Urothelium cell line (cell line): ENCODE measurements around the gene CCDC6.
A peak's percentile ranks its signal among the peaks of the same experiment; 100 is the strongest.
"Not testable (repeated sequence)": the region's sequence is repeated elsewhere in the genome, so short reads cannot be mapped to it uniquely, and the experiment has no call there.

Source experiments
- DNase-seq: peaks from one replicate; pipeline ENCODE4 v3.0.0; 2011; ENCODE audit warnings: low spot score, mixed read lengths
- FAIRE-seq: peaks from 2 replicates; lab custom pipeline; 2011; peaks lifted over from hg19 to GRCh38; lab: Jason Lieb, UNC

CCDC6 gene

DNA sequence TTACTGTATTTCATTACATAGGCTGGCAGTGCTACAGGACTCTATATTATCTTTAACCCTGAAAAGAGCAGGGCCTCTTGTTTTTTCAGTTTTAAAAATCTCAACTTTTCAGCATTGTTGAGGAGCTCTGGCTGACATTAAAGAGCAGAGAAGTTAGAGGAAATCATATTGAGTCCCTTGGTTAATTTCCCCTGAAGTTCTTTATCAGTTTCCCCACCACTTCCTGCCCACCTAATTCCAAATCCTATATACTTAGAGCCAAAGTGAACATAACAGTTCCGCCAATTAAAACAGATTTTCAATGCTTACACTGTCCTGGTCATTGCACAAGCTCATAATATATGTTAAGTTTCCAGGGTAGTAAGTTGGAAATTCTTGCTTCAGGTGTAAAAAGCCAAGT lies 87.1 kb downstream of the CCDC6 start:
- DNase-seq (no peak), FAIRE-seq (no peak)

GRCh38 chr10:59817773-59818172 lies 88.6 kb downstream of the CCDC6 start:
- no peak for DNase-seq
- no peak for FAIRE-seq

GRCh38 chr10:59814878-59815277 lies 91.5 kb downstream of the CCDC6 start:
- DNase-seq: no peak
- FAIRE-seq: no peak

DNA sequence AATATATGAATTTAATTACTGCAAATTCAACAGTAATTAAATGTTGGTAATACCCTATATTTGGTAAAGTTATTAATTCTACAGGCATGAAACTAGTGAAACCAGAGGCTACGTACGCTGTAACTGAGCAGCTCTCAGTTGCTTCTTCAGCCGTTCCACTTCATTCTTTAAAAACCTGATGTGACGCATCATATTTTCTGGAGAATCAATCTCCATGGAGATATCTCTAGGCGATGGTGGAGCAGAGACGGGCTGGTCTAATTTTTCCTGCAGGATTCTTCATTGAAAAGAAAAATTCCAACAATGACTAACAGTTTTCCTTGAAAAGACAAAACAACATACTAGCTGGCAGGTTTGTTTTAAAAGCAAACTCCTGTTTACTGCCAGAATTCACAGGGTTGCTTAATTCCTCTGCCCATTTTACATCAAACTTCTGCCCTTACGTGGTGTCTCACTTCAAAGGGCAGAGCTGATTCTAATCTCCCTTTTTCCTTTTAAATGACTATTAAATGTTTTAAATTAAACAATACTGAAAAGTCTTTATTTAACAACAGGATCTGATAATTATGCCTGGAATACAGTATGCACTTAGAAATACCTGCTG lies 93.7 kb downstream of the CCDC6 start:
- no peak for DNase-seq
- no peak for FAIRE-seq

GRCh38 chr10:59809644-59809974 lies 96.7 kb downstream of the CCDC6 start:
- FAIRE-seq (no peak), DNase-seq (no peak)

DNA sequence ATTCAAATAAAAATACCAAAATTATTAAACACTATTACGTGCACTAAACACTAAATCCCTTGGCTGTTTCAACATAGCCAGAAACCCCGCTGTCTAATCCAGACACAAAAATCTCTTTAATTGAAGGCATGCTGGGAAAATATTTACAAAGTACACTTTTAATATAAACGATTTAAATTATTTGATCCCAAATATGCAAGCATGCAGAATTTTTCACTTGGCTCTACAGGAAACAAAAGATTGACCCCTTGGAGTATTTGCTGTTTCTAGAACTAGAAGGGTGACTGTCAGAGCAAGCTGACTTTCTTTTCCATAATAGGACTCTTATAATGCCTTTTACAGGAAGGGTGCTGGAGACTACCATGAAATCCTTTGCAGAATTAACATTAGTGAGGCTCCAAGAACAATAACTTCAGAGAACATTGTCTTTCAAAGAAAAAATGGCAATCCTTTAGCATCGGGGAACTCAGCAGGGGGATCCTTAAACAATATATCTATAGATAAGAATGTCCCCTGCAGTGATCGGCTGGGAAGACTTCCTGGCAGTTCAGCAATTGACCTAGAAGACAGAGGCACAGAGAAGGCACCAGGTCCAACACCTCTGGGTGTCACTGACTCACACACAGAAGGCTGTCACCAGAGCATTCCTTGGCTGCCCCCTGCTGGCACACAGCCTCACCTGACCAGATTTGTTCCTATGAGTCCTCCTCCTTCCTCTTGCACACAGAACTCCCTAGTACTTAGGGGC lies 97.3 kb downstream of the CCDC6 start:
- FAIRE-seq: no peak

GRCh38 chr10:59807629-59808620 lies 98.4 kb downstream of the CCDC6 start:
- no peak for FAIRE-seq
- DNase-seq: no peak

More for the DNA sequence above, 97.3 kb downstream of the CCDC6 start:
- DNase-seq: peak; percentile 75

DNA sequence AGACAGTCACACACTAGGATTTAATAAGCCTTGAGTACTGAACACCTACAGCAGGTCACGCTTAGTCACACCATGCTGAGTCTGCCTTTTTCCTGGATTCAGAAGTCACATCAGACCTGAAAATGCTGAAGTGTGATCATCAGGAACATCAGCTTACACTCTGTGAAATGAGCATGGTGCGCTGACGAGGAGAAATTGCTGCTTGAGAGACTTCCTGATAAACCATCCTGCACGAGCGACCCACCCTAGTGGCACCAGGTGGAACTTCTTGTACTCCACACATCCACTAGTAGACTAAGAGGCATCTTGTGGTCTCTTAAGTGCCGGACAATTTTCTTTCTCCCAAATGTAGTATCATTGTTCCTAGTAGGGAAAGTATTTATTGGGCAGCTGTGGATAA lies 101.3 kb downstream of the CCDC6 start:
- DNase-seq: peak; percentile 21
- FAIRE-seq: no peak

- DNase-seq: no peak
- FAIRE-seq: no peak
These were observed 102.1 kb downstream of the CCDC6 start for GRCh38 chr10:59804220-59804619.

- DNase-seq (no peak), FAIRE-seq (no peak)
These were observed 102.6 kb downstream of the CCDC6 start for GRCh38 chr10:59803714-59804113.

- FAIRE-seq (no peak), DNase-seq (no peak)
These were observed 105.2 kb downstream of the CCDC6 start for GRCh38 chr10:59801171-59801570.

GRCh38 chr10:59799421-59799820 lies 106.9 kb downstream of the CCDC6 start:
- FAIRE-seq: no peak
- no peak for DNase-seq

GRCh38 chr10:59793919-59794318 lies 112.4 kb downstream of the CCDC6 start:
- FAIRE-seq (no peak), DNase-seq (no peak)

DNA sequence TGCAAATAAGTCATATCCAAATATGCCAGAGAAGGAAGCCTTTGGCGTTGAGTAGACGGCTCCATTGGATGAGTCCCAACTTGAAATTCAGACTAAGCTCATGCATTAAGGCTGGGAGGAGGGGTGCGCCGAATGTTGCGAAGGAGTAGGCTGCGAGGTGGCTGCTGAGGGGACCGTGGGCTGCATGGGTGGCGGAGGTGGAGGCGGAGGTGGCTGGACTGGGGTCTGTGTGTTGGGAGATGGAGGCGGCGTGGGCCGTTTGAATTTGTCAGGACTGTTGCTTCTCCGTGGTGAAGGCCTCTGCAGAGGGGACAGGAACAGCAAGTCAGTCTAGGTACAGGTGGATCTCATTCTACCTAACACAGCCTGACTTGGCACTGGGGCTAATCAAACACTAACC lies 113.5 kb downstream of the CCDC6 start:
- DNase-seq (no peak), FAIRE-seq (peak; percentile 5)

DNA sequence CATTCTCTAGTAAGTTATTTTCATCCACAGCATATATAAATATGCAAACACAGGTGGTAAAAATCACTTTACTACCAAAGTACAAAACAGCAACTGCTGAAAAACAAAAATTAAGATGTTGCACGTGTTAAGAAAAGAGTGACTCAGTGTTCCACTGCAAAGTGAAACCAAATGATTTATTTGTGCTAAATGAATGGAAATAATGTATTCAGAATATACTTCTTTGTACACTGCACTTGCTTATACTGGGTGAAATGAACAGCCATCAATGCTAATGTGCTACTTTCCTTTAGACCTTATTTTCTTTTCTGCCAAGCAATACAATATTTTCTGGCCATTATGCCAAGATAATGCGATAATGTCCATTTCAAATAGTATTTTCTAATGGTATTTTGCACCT lies 114.8 kb downstream of the CCDC6 start:
- no peak for DNase-seq
- FAIRE-seq: no peak

DNA sequence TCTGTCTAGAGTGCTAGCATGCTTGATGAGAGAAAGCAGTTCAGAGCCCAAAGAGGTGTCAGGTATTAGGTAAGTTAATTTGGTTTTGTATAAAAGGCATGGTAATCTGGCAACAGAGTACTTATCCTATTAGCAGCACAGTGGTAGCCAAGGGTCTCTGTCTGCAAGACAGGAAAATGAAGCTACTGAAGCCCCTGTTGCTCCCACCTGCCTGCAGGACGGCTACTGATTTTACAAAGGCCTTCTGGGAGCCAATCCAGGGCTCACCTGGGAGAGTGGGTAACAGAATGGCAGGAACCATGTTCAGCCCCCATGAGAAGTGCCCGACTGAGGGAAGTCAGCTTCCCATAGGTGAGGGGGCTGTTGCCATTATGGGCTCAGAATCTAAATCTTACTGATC lies 116.3 kb downstream of the CCDC6 start:
- not testable (repeated sequence) for DNase-seq, FAIRE-seq

- FAIRE-seq: peak; percentile 96
- DNase-seq: not testable (repeated sequence)
These were observed 117.4 kb downstream of the CCDC6 start for GRCh38 chr10:59788914-59789313.

DNA sequence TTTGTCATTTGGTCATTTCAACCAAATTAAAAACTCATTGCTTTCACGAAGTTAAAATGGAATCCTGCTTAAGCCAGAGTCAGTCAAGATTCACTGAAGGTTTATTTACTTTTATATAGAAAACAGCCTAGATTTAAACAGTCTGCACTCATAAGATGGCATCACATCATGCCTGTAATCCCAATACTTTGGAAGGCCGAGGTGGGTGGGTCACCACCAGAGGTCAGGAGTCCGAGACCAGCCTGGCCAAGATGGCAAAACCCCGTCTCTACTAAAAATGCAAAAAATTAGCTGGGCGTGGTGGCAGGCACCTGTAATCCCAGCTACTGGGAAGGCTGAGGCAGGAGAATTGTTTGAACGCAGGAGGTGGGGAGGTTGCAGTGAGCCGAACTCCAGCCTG lies 119.3 kb downstream of the CCDC6 start:
- FAIRE-seq, DNase-seq: not testable (repeated sequence)

DNA sequence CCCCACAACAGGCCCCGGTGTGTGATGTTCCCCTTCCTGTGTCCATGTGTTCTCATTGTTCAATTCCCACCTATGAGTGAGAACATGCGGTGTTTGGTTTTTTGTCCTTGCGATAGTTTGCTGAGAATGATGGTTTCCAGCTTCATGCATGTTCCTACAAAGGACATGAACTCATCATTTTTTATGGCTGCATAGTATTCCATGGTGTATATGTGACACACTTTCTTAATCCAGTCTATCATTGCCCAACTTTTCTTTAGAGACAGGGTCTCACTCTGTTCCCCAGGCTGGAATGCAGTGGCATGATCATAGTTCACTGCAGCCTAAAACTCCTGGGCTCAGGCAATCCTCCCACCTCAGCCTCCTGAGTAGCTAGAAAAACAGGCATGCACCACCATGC lies 120.9 kb downstream of the CCDC6 start:
- not testable (repeated sequence) for FAIRE-seq

DNA sequence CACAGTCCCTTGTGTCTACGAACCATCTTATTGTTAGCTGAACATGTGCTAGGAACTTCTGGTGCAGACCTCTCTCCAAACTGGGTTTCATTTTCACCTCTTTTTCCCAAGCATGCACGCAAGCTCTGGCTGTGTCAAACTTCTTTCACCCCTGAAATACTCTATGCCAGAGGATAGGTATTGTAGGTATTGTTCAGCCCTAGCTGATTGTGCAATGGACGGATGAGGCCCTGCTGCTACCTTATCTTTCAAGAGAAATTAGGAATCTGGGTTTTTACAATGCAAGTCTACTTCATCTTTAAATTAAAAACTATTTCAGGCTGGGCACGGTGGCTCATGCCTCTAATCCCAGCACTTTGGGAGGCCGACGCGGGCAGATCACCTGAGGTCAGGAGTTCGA lies 124.8 kb downstream of the CCDC6 start:
- no peak for FAIRE-seq
- no peak for DNase-seq

More for the DNA sequence above, 120.9 kb downstream of the CCDC6 start:
- DNase-seq: not testable (repeated sequence)

- DNase-seq: no peak
- no peak for FAIRE-seq
These were observed 126.4 kb downstream of the CCDC6 start for GRCh38 chr10:59779756-59780533.
